Esophagus squamous epithelium (tissue), 4 donors: Measurements from ENCODE around the gene CNOT1.

Experiments
- POLR2A ChIP-seq, 4 donors: fragments of 450-650 bp; IDR thresholded peaks; one replicate each; pipeline ENCODE4 v1.6.1; 2017; ENCODE audit warnings: antibody characterized with exemption in 4 of 4, mild to moderate bottlenecking in 4 of 4, moderate library complexity in 3 of 4
- TF ChIP-seq, protein P1 (sequence below), 6 experiments: fragments of 450-650 bp in 4 of 6; fragments of 200-600 bp in 2 of 6; sonication (generic) in 2 of 6; IDR thresholded peaks; one replicate each; pipeline ENCODE4 v1.5.1; 2016 to 2019; ENCODE audit warnings: antibody characterized with exemption in 6 of 6, mild to moderate bottlenecking in 4 of 6, moderate library complexity in 4 of 6

DNA sequence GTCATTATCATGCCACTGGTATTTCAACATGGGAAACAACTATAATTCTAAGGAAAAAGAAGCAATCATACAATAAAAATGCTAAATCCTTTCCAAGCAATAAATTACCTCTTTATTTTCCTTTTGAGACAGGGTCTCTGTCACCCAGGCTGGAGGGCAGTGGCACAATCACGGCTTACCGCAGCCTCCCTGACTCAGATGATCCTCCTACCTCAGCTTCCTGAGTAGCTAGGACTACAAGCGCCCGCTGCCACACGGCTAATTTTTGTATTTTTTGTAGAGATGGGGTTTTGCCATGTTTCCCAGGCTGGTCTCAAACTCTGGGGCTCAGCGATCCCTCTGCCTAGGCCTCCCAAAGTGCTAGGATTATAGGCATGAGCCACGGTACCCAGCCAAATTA, 24.1 kb downstream of the CNOT1 start:
- TF ChIP-seq, protein P1, sequence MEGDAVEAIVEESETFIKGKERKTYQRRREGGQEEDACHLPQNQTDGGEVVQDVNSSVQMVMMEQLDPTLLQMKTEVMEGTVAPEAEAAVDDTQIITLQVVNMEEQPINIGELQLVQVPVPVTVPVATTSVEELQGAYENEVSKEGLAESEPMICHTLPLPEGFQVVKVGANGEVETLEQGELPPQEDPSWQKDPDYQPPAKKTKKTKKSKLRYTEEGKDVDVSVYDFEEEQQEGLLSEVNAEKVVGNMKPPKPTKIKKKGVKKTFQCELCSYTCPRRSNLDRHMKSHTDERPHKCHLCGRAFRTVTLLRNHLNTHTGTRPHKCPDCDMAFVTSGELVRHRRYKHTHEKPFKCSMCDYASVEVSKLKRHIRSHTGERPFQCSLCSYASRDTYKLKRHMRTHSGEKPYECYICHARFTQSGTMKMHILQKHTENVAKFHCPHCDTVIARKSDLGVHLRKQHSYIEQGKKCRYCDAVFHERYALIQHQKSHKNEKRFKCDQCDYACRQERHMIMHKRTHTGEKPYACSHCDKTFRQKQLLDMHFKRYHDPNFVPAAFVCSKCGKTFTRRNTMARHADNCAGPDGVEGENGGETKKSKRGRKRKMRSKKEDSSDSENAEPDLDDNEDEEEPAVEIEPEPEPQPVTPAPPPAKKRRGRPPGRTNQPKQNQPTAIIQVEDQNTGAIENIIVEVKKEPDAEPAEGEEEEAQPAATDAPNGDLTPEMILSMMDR (IDR thresholded peaks at IDR 0.05) = no peak
- TF ChIP-seq POLR2A (IDR thresholded peaks at IDR 0.05) = no peak
